GM18499 (cell line): ENCODE results near the gene SNRNP70.
A peak's percentile ranks its signal among the peaks of the same experiment; 100 is the strongest.
"Not testable (repeated sequence)": the region's sequence is repeated elsewhere in the genome, so short reads cannot be mapped to it uniquely, and the experiment has no call there.

Source experiments
- ATAC-seq: cut with Tn5 transposase; IDR thresholded peaks from one replicate; pipeline ENCODE4 v1.9.1; 2021; ENCODE audit warnings: moderate number of reproducible peaks; ENCODE audit not compliant: insufficient read depth, unreplicated experiment

The SNRNP70 gene, protein sequence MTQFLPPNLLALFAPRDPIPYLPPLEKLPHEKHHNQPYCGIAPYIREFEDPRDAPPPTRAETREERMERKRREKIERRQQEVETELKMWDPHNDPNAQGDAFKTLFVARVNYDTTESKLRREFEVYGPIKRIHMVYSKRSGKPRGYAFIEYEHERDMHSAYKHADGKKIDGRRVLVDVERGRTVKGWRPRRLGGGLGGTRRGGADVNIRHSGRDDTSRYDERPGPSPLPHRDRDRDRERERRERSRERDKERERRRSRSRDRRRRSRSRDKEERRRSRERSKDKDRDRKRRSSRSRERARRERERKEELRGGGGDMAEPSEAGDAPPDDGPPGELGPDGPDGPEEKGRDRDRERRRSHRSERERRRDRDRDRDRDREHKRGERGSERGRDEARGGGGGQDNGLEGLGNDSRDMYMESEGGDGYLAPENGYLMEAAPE

DNA sequence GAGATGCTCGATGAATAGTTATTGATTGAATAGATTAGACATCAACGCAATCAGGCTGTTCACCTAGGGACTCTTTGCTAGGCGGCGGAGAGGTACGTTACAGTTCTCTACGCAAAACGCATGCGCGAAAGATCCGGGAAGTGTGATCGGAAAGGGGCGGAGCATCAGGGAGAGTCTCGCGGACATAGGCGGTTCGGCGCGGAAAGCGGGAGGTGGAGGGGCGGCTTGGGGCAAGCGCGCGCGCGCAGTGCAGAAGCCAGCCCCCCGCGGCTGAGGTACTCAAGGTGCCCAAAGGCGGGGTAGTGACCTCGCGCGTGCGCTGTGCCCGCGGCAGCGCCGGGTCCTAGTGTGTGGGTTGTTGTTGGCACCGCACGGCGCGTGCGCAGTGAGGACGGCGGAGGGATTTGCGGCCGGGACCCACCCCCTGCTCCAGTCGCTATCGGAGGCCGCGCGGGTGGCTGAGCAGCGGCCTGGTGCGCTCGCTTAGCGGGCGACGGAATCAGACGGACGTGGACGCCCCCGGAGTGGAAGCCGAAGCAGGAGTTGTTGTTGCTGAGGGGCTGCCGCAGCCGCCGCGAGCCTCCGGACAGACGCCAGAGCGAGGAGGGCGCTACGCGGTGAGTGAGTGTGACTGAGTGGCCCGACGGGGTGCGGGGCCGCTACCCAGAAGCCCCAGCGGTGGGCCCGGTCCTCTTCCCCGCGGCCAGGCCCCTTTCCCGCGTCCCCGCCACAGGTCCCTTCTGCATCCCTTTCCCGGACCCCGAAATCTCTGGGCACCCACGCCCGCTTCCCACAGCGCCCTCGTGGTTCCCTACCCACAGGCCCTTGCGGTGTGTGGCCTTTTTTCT lies at the start of gene SNRNP70:
TSS of gene SNRNP70 (plus strand) at position 432 of the 848 bp plus-strand sequence. CDS start 964 bp downstream, outside the sequence.
- peak; percentile 75 for ATAC-seq

DNA sequence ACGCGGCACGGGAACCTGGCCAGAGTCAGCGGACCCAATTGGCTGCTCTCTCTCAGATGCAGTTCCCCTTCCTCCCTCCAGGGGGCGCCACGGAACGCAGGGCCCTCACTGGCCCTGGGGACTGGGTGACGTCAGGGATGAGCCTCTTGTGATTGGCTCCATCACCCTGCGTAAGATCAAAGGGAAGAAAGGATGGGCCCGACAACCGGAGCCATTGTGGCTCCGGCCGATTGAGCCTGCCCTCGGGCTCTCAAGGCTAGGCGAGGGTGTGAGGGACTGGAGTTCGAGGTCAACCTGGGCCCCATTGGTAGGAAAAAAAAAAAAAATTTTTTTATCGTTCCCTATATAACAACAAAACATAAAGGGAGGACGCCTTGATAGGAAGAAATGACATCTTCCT lies 48.4 kb upstream of the SNRNP70 start, which contains the start of gene CGB1:
TSS of gene CGB1 (minus strand) at position 81 of the 400 bp plus-strand sequence. CDS start 184 bp downstream, outside the sequence.
- ATAC-seq: not testable (repeated sequence)

DNA sequence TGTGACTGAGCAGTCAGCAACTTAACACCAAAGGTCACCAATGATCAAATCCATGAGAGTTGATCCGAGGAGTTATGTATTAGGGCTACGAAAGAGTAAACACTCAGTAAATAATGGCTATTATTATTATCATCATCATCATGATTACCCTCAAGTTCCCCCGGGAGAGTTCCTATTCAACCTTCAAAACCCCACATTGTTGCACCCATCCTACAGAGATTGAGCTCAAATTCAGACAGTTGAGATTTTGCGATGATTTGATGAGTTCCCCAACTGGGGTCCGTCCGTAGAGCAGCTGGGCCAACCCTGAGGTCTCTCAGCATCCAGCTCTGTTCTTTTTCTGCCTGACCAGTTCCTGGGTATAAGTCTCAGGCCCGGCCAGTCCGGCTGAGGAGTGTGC lies 47.1 kb upstream of the SNRNP70 start:
- not testable (repeated sequence) for ATAC-seq

DNA sequence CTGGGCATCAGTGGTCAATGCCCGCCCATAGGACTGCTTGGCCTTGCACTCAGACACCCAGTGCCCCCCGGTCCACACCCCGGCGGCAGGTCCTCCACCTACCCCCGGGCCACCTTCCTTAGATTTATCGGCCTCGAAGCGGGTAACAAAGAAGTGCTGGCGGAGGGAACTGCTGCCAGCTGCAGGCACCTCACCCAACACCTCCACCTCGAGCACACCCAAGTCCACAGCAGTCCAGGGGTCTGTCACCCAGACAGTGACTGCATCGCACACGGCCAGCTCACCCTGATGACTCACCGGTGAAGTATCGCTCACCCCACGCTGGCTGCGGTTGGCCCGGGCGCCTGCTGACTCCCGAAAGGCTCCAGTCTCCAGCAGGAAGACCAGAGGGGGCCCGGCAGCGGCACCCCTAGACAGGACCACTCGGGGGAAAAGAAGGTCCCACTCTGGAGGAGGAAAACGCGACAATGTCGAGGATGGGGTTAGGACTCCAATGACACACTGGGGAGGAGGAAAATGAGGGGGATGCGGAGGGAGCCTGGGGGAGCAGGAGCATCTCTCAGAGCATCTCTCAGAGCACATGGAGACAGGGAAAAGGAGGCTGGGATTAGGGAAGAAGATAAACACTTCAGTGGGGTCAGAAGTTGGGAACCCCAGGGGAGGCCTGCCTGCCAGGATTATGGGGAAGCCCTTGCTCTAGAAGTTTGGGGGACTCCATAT lies 46.5 kb upstream of the SNRNP70 start:
- ATAC-seq: not testable (repeated sequence)

DNA sequence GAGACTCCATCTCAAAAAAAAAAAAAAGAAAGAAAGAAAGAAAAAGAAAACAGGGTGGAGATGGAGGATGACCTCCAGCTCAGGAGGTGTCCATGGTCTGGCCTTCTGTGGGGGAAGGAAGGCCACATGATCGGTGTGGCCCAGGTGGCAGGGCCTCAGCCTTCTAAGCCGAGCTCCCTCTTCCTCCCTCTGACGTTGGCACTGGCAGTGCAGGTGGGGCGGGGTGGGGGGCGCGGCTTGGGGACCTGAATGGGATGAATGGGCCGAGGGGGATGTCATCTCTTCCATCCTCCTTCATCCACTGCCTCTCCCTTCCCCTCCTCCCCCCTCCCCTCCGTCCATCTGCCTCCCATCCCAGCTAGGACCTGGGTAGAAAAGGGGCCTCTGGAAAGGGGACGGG lies 45.5 kb upstream of the SNRNP70 start:
- not testable (repeated sequence) for ATAC-seq

DNA sequence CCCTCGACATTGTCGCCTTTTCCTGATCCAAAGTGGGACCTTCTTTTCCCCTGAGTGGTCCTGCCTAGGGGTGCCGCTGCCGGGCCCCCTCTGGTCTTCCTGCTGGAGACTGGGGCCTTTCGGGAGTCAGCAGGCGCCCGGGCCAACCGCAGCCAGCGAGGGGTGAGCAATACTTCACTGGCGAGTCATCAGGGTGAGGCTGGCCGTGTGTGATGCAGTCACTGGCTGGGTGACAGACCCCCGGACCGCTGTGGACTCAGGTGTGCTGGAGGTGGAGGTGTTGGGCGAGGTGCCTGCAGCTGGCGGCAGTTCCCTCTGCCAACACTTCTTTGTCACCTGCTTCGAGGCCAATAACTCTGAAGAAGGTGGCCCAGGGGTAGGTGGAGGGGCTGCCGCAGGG lies 43.1 kb upstream of the SNRNP70 start:
- ATAC-seq: no peak

DNA sequence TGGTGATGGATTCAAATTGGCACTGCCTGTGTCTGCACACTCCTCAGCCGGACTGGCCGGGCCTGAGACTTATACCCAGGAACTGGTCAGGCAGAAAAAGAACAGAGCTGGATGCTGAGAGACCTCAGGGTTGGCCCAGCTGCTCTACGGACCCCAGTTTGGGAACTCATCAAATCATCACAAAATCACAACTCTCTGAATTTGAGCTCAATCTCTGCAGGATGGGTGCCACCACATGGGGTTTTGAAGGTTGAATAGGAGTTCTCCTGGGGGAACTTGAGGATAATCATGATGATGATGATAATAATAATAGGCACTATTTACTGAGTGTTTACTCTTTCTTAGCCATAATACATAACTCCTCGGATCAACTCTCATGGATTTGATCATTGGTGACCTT lies 42.6 kb upstream of the SNRNP70 start:
- not testable (repeated sequence) for ATAC-seq

DNA sequence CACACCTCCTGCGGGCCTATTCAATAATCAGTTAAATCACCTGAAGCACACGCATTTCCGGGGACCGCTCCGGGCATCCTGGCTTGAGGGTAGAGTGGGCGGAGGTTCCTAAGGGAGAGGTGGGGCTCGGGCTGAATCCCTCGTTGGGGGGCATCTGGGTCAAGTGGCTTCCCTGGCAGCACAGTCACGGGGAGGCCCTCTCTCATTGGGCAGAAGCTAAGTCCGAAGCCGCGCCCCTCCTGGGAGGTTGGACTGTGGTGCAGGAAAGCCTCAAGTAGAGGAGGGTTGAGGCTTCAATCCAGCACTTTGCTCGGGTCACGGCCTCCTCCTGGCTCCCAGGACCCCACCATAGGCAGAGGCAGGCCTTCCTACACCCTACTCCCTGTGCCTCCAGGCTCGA lies 41.7 kb upstream of the SNRNP70 start, which contains the start of gene CGB5:
TSS of gene CGB5 (plus strand) at position 301 of the 400 bp plus-strand sequence. CDS start 362 bp downstream, outside the sequence.
- not testable (repeated sequence) for ATAC-seq

DNA sequence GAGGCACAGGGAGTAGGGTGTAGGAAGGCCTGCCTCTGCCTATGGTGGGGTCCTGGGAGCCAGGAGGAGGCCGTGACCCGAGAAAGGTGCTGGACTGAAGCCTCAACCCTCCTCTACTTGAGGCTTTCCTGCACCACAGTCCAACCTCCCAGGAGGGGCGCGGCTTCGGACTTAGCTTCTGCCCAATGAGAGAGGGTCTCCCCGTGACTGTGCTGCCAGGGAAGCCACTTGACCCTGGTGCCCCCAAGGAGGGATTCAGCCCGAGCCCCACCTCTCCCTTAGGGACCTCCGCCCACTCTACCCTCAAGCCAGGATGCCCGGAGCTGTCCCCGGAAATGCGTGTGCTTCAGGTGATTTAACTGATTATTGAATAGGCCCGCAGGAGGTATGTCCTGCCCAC lies 36.2 kb upstream of the SNRNP70 start, which contains the start of gene CGB8:
TSS of gene CGB8 (minus strand) at position 101 of the 400 bp plus-strand sequence. CDS start 372 bp downstream, outside the sequence.
- ATAC-seq: not testable (repeated sequence)

DNA sequence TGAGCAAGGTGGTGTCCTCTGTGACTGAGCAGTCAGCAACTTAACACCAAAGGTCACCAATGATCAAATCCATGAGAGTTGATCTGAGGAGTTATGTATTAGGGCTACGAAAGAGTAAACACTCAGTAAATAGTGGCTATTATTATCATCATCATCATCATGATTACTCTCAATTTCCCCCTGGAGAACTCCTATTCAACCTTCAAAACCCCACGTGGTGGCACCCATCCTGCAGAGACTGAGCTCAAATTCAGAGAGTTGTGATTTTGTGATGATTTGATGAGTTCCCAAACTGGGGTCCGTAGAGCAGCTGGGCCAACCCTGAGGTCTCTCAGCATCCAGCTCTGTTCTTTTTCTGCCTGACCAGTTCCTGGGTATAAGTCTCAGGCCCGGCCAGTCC lies 35.4 kb upstream of the SNRNP70 start:
- ATAC-seq: not testable (repeated sequence)

DNA sequence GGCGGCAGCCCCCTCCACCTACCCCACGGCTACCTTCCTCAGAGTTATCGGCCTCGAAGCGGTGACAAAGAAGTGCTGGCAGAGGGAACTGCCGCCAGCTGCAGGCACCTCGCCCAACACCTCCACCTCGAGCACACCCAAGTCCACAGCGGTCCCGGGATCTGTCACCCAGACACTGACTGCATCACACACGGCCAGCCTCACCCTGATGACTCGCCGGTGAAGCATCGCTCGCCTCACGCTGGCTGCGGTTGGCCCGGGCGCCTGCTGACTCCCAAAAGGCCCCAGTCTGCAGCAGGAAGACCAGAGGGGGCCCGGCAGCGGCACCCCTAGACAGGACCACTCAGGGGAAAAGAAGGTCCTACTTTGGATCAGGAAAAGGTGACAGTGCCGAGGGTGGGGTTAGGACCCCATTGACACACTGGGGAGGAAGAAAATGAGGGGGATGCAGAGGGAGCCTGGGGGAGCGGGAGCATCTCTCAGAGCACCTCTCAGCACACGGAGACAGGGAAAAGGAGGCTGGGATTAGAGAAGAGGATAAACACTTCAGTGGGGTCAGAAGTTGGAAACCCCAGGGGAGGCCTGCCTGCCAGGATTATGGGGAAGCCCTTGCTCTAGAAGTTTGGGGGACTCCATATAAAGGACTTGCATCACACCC lies 34.7 kb upstream of the SNRNP70 start:
- ATAC-seq: not testable (repeated sequence)

DNA sequence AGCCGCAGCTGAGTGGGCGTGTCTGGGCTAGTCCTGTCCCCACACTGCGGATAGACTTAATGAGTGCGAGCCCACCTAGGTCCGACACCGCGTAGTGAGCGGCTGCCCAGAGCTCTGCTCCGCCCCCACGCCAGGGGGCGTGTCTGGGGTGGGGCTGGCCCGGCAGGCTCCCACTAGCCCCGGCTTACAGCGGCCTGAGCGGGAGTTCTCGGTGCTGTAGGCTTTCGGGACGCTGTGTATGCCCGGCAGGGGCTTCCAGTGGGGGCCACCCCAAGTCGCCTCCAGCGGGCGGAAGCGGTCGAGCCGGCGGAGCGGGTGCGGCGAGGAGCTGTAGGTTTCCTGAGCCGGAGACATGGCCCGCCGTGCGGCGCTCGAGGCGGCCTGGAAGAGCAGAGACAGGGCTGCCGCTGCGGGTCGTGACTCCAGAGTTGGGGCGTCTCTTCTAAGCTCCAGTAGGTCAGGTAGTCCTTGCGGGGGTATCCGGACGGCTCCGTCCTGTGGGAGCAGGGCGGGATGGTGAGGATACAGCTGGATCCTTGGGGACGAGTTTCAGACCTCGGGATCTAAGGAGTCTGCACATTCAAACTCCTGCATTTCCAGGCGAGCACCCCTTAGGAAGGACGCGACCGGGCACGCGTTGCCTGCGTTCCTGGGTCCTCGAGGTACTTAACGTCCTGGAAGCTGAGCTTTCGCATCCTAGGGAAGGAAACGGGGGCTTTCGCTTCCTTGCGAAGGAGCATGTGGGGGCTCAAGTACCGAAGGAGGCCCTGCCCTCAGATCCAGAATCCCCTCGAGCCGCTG lies 28.9 kb upstream of the SNRNP70 start:
- ATAC-seq: no peak

DNA sequence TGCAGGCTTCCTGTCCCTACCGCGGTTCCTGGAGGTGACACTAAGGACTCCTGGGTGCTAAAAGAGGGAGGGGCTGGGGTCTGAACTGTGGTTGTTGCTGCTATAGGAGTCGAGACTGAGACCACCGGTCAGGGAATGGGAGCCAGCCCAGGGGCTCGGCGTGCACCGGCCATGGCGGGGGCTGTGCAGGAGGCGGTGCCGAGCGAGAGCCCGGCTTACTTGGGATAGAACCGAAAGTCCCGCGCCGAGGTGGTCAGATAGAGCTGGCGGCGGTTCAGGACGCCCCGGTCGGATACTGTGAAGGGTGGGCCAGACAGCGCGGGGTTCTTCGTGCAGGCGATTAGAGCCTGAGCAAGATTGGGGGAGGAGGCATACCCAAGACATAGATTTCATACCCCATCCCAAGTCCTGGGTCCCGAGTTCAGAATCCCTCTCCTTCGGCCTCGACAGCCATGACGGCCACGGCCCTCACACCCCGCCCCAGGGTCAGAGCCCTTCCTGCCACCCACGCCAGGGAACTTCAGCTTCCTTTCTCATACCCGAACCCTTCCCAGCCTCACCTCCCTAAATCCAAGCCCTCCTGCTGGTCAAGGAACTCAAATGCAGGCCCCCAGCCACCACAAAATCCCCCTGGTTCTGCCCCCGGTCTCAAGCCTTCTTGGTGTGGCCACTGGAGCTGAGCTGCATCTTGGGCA lies 28.2 kb upstream of the SNRNP70 start:
- not testable (repeated sequence) for ATAC-seq

DNA sequence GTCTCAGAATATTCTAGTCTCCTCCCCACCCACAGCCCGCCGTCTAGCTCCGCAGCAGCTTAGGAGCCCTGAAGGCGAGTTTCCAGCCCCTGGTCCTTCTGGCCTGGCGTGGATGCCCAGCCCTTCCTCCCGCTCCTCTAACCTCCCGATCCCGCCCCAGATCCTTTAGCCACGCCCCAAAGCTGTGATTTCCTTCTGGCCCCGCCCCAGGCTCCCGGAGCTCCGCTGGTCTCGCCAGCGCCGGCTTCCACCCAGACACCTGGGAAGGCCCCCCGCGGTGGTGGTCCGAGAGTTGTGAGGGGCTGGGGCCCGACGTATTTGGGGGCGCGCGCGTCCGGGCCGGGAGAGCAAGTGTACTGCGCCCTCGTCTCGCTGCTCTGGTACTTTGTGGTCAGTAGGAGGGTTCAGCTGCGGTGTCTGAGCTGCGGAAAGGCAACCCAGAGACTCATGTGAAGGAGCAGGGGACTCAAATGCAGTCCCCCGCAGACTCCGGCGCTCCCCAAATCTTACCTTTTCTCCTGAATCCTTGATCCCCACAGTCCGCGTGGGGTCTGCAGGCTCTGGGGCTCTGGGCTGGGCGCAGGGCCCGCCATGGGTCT lies 27.5 kb upstream of the SNRNP70 start, which contains the start of gene CGB7:
TSS of gene CGB7 (minus strand) at position 114 of the 599 bp plus-strand sequence. CDS start 2,374 bp downstream, outside the sequence.
- no peak for ATAC-seq

DNA sequence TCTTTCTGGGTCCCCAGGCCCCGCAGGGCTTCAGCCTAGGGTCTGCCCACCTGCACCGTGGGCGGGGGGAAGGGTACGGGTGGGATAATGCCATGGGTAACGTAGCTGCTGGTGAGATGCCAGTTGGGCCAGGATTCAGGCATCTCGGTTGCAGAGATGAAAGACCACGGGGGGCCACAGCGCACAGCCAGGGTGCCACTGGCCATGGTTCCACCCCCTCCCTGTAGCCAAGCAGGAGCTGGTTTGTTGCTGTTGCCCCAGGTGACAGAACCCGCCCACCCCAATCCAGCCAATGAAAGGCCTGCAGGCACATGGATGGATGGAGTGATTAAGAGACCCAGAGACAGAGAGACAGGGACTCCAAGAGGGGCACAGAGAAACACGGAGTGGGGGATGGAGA lies 26.7 kb upstream of the SNRNP70 start:
- ATAC-seq: no peak

DNA sequence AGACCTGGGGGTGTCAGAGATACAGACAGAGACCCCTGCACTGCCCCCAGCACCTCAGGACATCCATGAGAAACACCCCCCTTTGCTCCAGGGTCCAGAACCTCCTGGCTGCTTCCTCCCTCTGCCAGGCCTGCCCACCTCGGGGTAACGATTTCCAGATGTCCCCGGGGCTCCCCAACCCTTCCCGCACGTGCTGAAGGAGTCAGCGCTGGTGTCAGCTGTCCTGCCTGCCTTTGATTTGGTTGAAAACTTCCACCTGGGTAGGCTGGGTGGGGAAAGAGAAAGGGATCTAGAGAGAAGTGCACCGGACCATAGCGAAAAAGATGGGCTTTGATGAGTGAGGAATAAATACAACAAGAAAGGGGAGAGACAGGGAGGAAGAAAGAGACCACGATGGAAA lies 26.2 kb upstream of the SNRNP70 start:
- ATAC-seq: no peak

DNA sequence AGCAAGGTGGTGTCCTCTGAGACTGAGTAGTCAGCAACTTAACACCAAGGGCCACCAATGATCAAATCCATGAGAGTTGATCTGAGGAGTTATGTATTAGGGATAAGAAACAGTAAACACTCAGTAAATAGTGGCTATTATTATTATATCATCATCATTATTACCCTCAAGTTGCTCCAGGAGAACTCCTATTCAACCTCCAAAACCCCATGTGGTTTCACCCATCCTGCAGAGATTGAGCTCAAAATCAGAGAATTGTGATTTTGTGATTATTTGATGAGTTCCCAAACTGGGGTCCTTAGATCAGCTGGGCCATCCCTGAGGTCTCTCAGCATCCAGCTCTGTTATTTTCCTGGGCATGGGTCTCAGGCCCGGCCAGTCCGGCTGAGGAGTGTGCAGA lies 24.3 kb upstream of the SNRNP70 start:
- ATAC-seq: no peak

DNA sequence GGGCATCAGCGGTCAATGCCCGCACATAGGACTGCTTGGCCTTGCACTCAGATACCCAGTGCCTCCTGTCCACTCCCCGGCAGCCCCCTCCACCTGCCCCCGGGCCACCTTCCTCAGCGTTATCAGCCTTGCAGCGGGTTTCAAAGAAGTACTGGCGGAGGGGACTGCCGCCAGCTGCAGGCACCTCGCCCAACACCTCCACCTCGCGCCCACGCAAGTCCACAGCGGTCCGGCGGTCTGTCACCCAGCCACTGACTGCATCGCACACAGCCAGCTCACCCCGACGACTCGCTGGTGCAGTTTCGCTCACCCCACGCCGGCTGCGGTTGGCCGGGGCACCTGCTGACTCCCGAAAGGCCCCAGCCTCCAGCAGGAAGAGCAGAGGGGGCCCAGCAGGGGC lies 23.8 kb upstream of the SNRNP70 start:
- ATAC-seq: no peak
